ENCODE measurements around the gene VPS37B.
A peak's percentile ranks its signal among the peaks of the same experiment; 100 is the strongest.

VPS37B gene

DNA sequence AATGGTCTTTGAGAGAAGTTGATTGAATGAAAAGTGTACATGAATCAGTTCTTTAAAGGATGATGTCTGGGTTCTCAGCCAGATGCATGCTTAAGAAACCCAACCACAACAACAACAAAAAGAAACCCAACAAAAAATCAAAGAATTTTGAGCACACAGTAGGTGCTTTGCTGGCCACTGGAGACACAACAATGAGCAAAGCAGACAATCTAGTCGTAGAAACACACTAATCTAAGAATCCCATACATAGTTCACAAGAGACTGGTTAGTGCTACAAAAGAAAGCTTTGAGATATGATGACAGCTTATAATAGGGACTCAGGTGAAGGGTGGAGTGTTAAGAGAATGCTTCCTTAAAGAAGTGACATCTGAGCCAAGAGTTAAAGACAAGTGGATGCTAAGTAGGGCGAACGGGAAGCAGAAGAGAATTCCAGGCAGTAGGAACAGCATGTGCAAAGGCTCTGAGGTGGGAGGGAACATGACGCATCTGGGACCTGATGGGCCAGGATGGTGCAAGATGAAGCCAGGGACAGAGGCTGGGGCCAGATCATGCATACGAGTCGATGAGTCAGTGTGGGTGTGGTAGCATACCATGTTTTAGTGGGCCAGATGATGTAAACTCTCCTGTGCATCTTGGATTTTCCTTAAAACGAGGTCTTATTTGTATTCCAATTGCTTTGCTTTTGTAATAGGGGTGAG lies 65.3 kb downstream of the VPS37B start:
- Histone ChIP-seq H3K4me3 (ENCODE audit: low read depth, low read length) (no peak overlapping the region), H3K27ac (no peak overlapping the region), H3K36me3 (replicated peaks) (no peaks in the 10 kb centered on the region), H3K27me3 (replicated peaks) (no peaks in the 10 kb centered on the region)
- DNase-seq = peak; percentile 59
- in situ Hi-C loops (cut with HindIII; ENCODE audit: low pct_ligation_motif_present, low sequenced_read_pairs) = no loop called here
- TF ChIP-seq CTCF (IDR thresholded peaks at IDR 0.05; ENCODE audit: low read depth, low read length, missing control alignments) = no peak

GRCh38 chr12:122827258-122827657 lies 68.7 kb downstream of the VPS37B start:
- no peak overlapping the region for H3K4me3 ChIP-seq (ENCODE audit: low read depth, low read length)
- H3K27ac ChIP-seq = no peak overlapping the region
- no peak for DNase-seq
- in situ Hi-C loops (cut with HindIII; ENCODE audit: low pct_ligation_motif_present, low sequenced_read_pairs) = no loop called here
- no peaks in the 10 kb centered on the region for H3K36me3 ChIP-seq (replicated peaks)
- TF ChIP-seq CTCF (IDR thresholded peaks at IDR 0.05; ENCODE audit: low read depth, low read length, missing control alignments) = no peak
- H3K27me3 ChIP-seq (replicated peaks) = no peaks in the 10 kb centered on the region

DNA sequence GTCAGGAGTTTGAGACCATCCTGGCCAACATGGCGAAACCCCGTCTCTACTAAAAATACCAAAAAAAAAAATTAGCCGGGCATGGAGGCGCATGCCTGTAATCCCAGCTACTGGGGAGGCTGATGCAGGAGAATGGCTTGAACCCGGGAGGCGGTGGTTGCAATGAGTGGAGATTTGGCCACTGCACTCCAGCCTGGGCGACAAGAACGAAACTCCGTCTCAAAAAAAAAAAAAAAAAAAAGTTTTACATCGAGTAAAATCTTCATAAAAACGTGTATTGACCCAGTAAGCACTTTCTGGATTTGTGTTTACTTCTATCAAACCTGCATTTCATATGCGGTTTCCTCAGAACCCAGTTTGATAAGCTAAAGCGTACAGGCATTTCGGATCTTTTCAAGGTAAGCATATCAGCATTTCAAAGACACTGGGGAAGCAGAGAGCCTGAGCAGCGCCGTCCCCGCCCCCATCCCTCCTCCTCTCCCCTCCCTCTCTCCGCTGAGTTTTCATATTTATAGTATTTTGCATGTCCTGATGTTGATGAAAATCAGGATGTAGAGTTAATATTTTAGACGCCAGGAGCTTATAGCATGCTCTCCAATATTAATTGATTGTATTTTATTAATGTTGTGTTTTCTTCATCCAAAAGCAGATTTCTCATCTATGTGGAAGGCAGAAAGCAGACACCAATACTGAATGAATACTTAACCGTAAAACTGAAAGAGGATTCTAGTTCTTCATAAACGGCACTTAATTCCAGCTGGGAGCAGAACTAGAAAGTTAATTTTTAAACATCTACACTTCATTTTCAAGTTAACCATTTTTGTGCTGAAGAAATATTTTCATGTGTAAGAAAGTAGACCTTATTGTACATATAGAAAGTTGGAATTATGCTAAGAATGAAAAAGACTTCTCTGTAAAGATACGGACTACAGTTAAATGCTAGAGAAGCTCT lies 69.9 kb downstream of the VPS37B start:
- no peaks in the 10 kb centered on the region for H3K27me3 ChIP-seq (replicated peaks)
- TF ChIP-seq CTCF (IDR thresholded peaks at IDR 0.05; ENCODE audit: low read depth, low read length, missing control alignments) = no peak
- no peak for DNase-seq
- H3K27ac ChIP-seq = no peak overlapping the region
- in situ Hi-C loops (cut with HindIII; ENCODE audit: low pct_ligation_motif_present, low sequenced_read_pairs) = no loop called here
- peak overlapping the region; percentile 48 for H3K4me3 ChIP-seq (ENCODE audit: low read depth, low read length)
- H3K36me3 ChIP-seq (replicated peaks) = no peaks in the 10 kb centered on the region

- H3K4me3 ChIP-seq (ENCODE audit: low read depth, low read length) = no peak overlapping the region
- no peaks in the 10 kb centered on the region for H3K36me3 ChIP-seq (replicated peaks)
- in situ Hi-C loops (cut with HindIII; ENCODE audit: low pct_ligation_motif_present, low sequenced_read_pairs) = no loop called here
- no peak for TF ChIP-seq CTCF (IDR thresholded peaks at IDR 0.05; ENCODE audit: low read depth, low read length, missing control alignments)
- H3K27ac ChIP-seq = no peak overlapping the region
- no peak for DNase-seq
- no peaks in the 10 kb centered on the region for H3K27me3 ChIP-seq (replicated peaks)
Measured at GRCh38 chr12:122823429-122823828, 72.5 kb downstream of the VPS37B start.

- no peaks in the 10 kb centered on the region for H3K36me3 ChIP-seq (replicated peaks)
- in situ Hi-C loops (cut with HindIII; ENCODE audit: low pct_ligation_motif_present, low sequenced_read_pairs) = no loop called here
- DNase-seq = no peak
- no peak overlapping the region for H3K27ac ChIP-seq
- TF ChIP-seq CTCF (IDR thresholded peaks at IDR 0.05; ENCODE audit: low read depth, low read length, missing control alignments) = no peak
- no peaks in the 10 kb centered on the region for H3K27me3 ChIP-seq (replicated peaks)
- H3K4me3 ChIP-seq (ENCODE audit: low read depth, low read length) = no peak overlapping the region
Measured at GRCh38 chr12:122820838-122821271, 75.1 kb downstream of the VPS37B start.
